IMR-90 (cell line): ENCODE measurements around the gene TMC7.

Source experiments
- CEBPB ChIP-seq: IDR thresholded peaks from 2 replicates; pipeline ENCODE4 v1.6.1; 2012; ENCODE audit warnings: low read depth, low read length, improper control_type of control experiment
- CHD1 ChIP-seq: IDR thresholded peaks from 2 replicates; pipeline ENCODE4 v1.6.1; 2012; ENCODE audit warnings: low read depth, low read length, improper control_type of control experiment
- MAFK ChIP-seq: IDR thresholded peaks from 2 replicates; pipeline ENCODE4 v1.6.1; 2012; ENCODE audit warnings: low read depth, low read length, improper control_type of control experiment
- MXI1 ChIP-seq: IDR thresholded peaks from 2 replicates; pipeline ENCODE4 v1.6.1; 2012; ENCODE audit warnings: low read depth, mild to moderate bottlenecking, low read length, moderate library complexity, borderline replicate concordance
- NFE2L2 ChIP-seq: fragments of 150-350 bp; IDR thresholded peaks from 2 replicates; pipeline ENCODE4 v1.6.1; 2016; ENCODE audit warnings: low read depth, mild to moderate bottlenecking, low read length
- POLR2A ChIP-seq: IDR thresholded peaks from 2 replicates; pipeline ENCODE4 v1.6.1; 2012; ENCODE audit warnings: mild to moderate bottlenecking, low read depth, low read length
- RFX5 ChIP-seq: IDR thresholded peaks from 2 replicates; pipeline ENCODE4 v1.8.0; 2012; ENCODE audit warnings: low read depth, mild to moderate bottlenecking, low read length, moderate library complexity
- TF ChIP-seq, protein P1 (sequence below): conservative IDR thresholded peaks from 2 replicates; pipeline ENCODE4 v1.5.1; 2012; ENCODE audit warnings: mild to moderate bottlenecking, low read depth, low read length, improper control_type of control experiment
- TF ChIP-seq, protein P2 (sequence below): fragments of 150-350 bp; IDR thresholded peaks from 2 replicates; pipeline ENCODE4 v1.6.1; 2016; ENCODE audit warnings: low read depth, mild to moderate bottlenecking, low read length, moderate library complexity, borderline replicate concordance
- TF ChIP-seq, protein P3 (sequence below): fragments of 150-350 bp; IDR thresholded peaks from 2 replicates; pipeline ENCODE4 v1.6.1; 2017; ENCODE audit warnings: mild to moderate bottlenecking, antibody characterized with exemption, low read length, low read depth

DNA sequence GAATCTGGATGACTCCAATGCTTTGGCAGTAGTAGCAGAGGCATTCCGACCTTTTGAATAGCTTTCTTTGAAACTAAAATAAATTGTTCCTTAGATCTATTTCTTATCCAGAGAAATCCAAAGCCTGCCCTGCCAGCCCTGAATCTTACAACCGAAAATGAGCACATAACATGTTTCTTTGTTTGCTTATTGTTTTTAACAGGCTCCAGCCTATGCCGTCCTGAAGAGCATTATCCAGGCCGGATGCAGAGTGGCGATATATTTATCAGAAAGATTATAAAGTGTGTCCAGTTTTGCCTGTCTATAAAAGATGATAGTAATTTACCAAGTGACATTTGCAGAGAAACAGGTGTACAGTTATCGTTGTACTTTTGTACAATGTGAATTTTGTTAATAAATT lies 94.1 kb downstream of the TMC7 start:
- TF ChIP-seq, protein P1, sequence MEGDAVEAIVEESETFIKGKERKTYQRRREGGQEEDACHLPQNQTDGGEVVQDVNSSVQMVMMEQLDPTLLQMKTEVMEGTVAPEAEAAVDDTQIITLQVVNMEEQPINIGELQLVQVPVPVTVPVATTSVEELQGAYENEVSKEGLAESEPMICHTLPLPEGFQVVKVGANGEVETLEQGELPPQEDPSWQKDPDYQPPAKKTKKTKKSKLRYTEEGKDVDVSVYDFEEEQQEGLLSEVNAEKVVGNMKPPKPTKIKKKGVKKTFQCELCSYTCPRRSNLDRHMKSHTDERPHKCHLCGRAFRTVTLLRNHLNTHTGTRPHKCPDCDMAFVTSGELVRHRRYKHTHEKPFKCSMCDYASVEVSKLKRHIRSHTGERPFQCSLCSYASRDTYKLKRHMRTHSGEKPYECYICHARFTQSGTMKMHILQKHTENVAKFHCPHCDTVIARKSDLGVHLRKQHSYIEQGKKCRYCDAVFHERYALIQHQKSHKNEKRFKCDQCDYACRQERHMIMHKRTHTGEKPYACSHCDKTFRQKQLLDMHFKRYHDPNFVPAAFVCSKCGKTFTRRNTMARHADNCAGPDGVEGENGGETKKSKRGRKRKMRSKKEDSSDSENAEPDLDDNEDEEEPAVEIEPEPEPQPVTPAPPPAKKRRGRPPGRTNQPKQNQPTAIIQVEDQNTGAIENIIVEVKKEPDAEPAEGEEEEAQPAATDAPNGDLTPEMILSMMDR = no peak
- no peak for TF ChIP-seq POLR2A
- no peak for TF ChIP-seq RFX5
- no peak for TF ChIP-seq NFE2L2
- no peak for TF ChIP-seq CHD1
- TF ChIP-seq MAFK = no peak
- TF ChIP-seq, protein P2, sequence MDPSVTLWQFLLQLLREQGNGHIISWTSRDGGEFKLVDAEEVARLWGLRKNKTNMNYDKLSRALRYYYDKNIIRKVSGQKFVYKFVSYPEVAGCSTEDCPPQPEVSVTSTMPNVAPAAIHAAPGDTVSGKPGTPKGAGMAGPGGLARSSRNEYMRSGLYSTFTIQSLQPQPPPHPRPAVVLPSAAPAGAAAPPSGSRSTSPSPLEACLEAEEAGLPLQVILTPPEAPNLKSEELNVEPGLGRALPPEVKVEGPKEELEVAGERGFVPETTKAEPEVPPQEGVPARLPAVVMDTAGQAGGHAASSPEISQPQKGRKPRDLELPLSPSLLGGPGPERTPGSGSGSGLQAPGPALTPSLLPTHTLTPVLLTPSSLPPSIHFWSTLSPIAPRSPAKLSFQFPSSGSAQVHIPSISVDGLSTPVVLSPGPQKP = no peak
- no peak for TF ChIP-seq CEBPB
- TF ChIP-seq, protein P3, sequence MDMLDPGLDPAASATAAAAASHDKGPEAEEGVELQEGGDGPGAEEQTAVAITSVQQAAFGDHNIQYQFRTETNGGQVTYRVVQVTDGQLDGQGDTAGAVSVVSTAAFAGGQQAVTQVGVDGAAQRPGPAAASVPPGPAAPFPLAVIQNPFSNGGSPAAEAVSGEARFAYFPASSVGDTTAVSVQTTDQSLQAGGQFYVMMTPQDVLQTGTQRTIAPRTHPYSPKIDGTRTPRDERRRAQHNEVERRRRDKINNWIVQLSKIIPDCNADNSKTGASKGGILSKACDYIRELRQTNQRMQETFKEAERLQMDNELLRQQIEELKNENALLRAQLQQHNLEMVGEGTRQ = no peak
- no peak for TF ChIP-seq MXI1
